Effector memory CD8-positive, alpha-beta T cell (primary cell): ENCODE results near the gene PCCA.
"Not testable (repeated sequence)": the region's sequence is repeated elsewhere in the genome, so short reads cannot be mapped to it uniquely, and the experiment has no call there.

Experiments
- ATAC-seq: fragments of 150-1000 bp; cut with Tn5 transposase; replicated peaks from 2 replicates; pipeline ENCODE4 v1.10.0; 2021; ENCODE audit warnings: mild to moderate bottlenecking, moderate library complexity
- DNase-seq, 3 experiments: peaks; one replicate each; pipeline ENCODE4 v3.0.0; 2021
- H3K27ac Mint-ChIP-seq, 2 donors: one replicate each; pipeline ENCODE4 v1.8.0; 2022; ENCODE audit warnings: mild to moderate bottlenecking in 2 of 2, mixed read lengths in 2 of 2, moderate library complexity in 2 of 2
- H3K27me3 Mint-ChIP-seq, 2 donors: one replicate each; pipeline ENCODE4 v1.8.0; 2022; ENCODE audit warnings: mixed read lengths in 2 of 2
- H3K36me3 Mint-ChIP-seq: one replicate; pipeline ENCODE4 v1.8.0; 2022; ENCODE audit warnings: mild to moderate bottlenecking, moderate library complexity, mixed read lengths; ENCODE audit not compliant: insufficient read depth
- H3K4me1 Mint-ChIP-seq, 2 donors: one replicate each; pipeline ENCODE4 v1.8.0; 2022; ENCODE audit warnings: low read depth in 2 of 2, mixed read lengths in 2 of 2
- H3K4me3 Mint-ChIP-seq, 2 donors: one replicate each; pipeline ENCODE4 v1.8.0; 2022; ENCODE audit warnings: mild to moderate bottlenecking in 2 of 2, mixed read lengths in 2 of 2, moderate library complexity in 2 of 2
- H3K9me3 Mint-ChIP-seq, 2 donors: one replicate each; pipeline ENCODE4 v1.8.0; 2022; ENCODE audit warnings: mixed read lengths in 2 of 2

PCCA gene

DNA sequence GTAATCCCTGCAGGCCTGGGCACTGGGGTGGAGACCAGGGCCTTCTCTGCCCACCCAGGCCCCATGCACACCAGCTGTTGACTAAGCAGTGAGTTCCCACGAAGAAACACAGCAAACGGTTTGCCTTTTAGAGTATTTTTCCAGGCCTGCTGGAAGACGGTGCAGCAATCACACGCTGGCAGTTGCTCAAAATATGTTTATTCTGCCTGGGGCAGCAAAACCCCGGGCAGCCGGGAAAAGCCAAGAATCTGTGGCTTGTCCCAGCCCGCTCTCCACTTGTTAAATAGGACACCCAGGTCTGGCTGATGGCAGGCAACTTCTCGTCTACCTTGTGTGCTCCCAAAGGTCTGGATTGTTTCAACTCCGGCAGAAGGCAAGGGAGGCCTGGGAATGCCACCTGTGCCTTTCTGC is 458.9 kb downstream of the PCCA start:
- no peaks in the 10 kb centered on the region for H3K9me3 Mint-ChIP-seq
- no peak overlapping the region for H3K4me3 Mint-ChIP-seq
- peaks cover 1 to 5% of the 10 kb centered on the region in 2 donors for H3K4me1 Mint-ChIP-seq
- ATAC-seq, result no peak
- no peaks in the 10 kb centered on the region for H3K36me3 Mint-ChIP-seq
- H3K27me3 Mint-ChIP-seq, result no peaks in the 10 kb centered on the region
- no peak for DNase-seq
- peak overlapping the region in 1 of 2 donors; percentile 51 for H3K27ac Mint-ChIP-seq

DNA sequence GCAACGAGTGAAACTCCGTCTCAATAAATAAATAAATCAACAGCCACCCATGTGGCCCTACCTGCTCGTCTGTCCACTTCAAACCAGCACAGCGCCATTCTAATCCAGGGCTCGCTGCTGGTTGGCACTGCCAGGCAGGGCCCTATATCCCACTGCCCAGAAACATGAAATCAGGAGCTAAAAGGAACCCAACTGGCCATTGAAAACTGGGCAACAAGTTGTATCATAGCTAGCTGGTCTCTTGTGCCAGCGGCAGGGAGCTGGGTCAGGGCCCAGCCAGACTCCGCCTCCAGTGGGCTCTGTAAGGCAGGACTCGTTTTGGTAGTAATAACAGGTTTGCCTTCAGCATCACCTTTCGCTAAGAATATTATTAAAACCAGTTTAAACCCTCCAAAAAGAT is 460.4 kb downstream of the PCCA start:
- H3K4me3 Mint-ChIP-seq, result no peak overlapping the region
- no peaks in the 10 kb centered on the region for H3K36me3 Mint-ChIP-seq
- DNase-seq (no peak), ATAC-seq (no peak)
- H3K27me3 Mint-ChIP-seq, result no peaks in the 10 kb centered on the region
- H3K4me1 Mint-ChIP-seq, result peaks cover 0 to 3% of the 10 kb centered on the region in 2 donors
- H3K27ac Mint-ChIP-seq, result no peak overlapping the region
- no peaks in the 10 kb centered on the region for H3K9me3 Mint-ChIP-seq

DNA sequence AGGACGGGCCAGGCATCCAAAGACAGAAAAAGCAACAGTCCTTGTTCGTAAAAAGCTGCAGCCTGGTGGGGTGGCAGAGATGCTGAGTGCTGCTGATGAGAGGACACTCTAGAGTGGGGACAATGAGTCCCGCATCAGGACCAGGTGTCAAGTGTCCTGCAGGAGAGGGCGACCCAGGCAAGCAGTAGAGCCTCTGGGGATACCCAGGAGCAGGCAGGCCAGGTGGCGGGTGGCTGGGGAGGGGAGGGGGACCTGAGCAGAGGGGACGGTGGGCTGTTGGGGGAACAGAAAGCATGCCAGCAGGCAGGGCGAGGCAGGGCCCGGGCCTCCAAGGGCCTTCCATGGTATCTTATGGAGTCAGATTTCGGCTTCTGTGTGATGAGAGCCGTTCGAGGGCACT is 463.9 kb downstream of the PCCA start:
- no peaks in the 10 kb centered on the region for H3K36me3 Mint-ChIP-seq
- peaks cover 2 to 3% of the 10 kb centered on the region in 2 donors for H3K4me1 Mint-ChIP-seq
- no peaks in the 10 kb centered on the region for H3K9me3 Mint-ChIP-seq
- H3K4me3 Mint-ChIP-seq, result no peak overlapping the region
- no peak for ATAC-seq
- no peak for DNase-seq
- no peak overlapping the region for H3K27ac Mint-ChIP-seq
- no peaks in the 10 kb centered on the region for H3K27me3 Mint-ChIP-seq

DNA sequence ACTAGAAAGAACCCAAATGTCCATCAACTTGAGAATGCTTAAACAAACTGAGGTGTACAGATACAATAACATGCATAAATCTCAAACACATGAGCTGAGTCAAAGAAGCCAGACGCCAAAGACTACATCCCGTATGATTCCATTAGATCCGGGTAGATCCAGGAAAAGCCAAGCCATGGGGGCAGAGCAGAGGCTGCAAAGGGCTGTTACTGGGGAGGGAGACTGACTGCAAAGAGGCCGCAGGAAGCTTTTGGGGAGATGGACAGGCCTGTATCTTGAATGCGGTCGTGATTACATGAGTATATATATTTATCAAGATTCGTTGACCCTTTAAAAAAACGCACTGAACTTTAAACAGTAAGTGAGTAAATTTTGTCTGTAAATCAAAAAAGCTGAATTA is 471.0 kb downstream of the PCCA start:
- H3K4me1 Mint-ChIP-seq, result peaks cover 2 to 10% of the 10 kb centered on the region in 2 donors
- no peak overlapping the region for H3K27ac Mint-ChIP-seq
- ATAC-seq, result no peak

DNA sequence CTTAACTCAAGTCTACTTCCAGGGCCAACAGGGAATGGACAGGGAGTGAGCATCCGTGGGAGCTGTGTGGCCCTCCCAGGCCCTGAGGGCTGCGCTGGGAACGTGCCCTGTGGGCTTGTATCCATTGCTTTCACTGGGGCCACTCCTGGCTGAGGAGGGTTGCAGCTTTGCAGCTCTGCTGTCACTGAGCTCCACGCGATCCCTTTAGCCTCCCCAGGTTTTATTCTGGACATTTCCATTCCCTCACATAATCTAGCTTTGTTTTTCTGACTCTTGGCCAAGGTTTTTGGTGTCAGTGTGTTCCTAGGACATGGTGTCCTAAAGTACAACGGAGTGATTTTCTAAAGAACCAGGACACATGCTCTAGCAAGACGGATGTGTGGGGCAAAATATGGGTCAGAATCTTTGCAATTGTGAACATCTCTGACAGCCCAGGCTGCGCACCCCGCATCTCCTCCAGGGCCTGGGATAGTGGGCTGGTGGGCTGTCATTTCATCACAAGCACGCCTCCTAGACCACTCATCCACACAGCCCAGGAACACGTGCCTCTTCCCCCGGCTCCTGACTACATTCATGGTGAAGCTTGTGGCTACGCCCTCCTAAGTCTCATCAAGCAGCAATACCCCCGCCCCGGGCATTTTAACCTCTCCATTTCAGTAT is 471.7 kb downstream of the PCCA start:
- Mint-ChIP-seq H3K27me3 (no peaks in the 10 kb centered on the region), H3K4me3 (no peak overlapping the region), H3K36me3 (no peaks in the 10 kb centered on the region), H3K4me1 (peaks cover 4 to 12% of the 10 kb centered on the region in 2 donors), H3K27ac (no peak overlapping the region), H3K9me3 (no peaks in the 10 kb centered on the region)
- DNase-seq (no peak), ATAC-seq (no peak)

More for the DNA sequence above, 471.0 kb downstream of the PCCA start:
- no peak for DNase-seq
- H3K4me3 Mint-ChIP-seq, result no peak overlapping the region
- H3K9me3 Mint-ChIP-seq, result no peaks in the 10 kb centered on the region
- H3K36me3 Mint-ChIP-seq, result no peaks in the 10 kb centered on the region
- no peaks in the 10 kb centered on the region for H3K27me3 Mint-ChIP-seq

DNA sequence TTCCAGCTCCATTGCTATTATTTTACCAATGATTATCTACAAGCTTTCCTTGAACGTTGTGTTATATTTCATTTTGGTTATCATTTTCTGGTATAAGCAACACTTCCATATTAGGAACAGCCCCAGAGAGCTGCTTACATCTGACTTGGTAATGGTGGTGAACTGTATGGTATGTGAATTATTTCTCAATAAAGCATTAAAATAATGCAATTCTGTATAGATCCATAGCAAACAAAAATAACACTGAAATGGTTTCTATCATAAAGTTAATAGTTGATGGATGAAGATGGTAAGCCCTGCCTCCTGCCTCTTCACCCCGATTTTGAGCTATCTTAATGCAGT is 472.2 kb downstream of the PCCA start:
- H3K27ac Mint-ChIP-seq, result no peak overlapping the region
- H3K9me3 Mint-ChIP-seq, result no peaks in the 10 kb centered on the region
- ATAC-seq, result no peak
- H3K36me3 Mint-ChIP-seq, result no peaks in the 10 kb centered on the region
- DNase-seq, result no peak
- peaks cover 6 to 16% of the 10 kb centered on the region in 2 donors for H3K4me1 Mint-ChIP-seq
- H3K4me3 Mint-ChIP-seq, result no peak overlapping the region
- no peaks in the 10 kb centered on the region for H3K27me3 Mint-ChIP-seq

DNA sequence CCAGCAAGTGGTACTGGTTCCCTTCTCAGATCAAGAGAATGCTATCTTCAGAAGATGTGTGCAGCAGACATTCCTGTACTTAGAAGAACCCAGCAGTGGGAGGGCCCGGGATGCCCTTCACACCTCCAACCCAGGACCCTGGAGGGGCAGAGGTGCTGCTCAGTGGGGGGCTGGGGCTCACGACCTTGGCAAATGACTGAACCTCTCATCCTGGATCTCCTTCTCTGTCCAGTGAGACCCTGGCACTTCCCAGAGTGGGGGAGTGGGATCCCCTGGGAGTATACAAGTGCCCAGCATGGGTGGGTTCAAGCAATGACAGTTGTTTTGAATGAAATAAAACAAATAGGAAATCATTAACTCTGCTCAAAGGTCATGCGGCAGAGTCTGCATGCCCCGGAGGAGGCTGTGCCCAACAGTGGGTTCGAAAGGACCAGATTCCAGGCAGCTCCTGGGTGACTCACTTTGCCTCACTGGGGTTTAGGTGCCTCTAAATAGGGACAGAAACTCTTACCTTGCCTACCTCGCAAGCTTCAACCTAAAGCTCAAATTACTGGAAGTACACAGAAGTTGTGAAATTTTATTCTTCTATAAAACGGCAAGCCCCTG is 472.8 kb downstream of the PCCA start:
- Mint-ChIP-seq H3K27ac (no peak overlapping the region), H3K4me1 (peaks cover 6 to 16% of the 10 kb centered on the region in 2 donors), H3K36me3 (no peaks in the 10 kb centered on the region)

DNA sequence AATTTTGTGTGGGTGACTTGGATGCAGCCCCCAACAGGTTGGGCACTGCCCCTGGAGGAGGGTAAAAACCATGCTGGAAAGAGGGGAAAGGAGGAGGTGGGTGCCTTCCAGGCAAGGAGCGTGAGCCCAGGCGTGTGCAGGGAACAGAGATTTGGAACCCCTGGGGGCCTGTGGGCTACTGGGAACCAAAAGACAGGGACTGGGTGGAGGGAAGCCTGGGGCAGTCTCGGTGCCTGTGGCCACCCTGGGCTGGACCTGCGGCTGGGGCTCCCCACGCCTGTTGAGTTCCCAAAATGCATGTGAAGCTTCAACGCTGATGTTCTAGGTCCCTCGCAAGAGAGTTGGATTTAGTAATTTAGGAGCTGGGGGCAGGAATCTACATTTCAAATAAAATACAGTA is 474.9 kb downstream of the PCCA start:
- DNase-seq (no peak), ATAC-seq (no peak)
- Mint-ChIP-seq H3K27me3 (no peaks in the 10 kb centered on the region), H3K9me3 (no peaks in the 10 kb centered on the region), H3K27ac (no peak overlapping the region), H3K36me3 (no peaks in the 10 kb centered on the region), H3K4me3 (no peak overlapping the region), H3K4me1 (peaks cover 3 to 18% of the 10 kb centered on the region in 2 donors)

More for the DNA sequence above, 472.8 kb downstream of the PCCA start:
- no peaks in the 10 kb centered on the region for H3K9me3 Mint-ChIP-seq
- H3K4me3 Mint-ChIP-seq, result no peak overlapping the region
- DNase-seq (no peak), ATAC-seq (no peak)
- H3K27me3 Mint-ChIP-seq, result no peaks in the 10 kb centered on the region

DNA sequence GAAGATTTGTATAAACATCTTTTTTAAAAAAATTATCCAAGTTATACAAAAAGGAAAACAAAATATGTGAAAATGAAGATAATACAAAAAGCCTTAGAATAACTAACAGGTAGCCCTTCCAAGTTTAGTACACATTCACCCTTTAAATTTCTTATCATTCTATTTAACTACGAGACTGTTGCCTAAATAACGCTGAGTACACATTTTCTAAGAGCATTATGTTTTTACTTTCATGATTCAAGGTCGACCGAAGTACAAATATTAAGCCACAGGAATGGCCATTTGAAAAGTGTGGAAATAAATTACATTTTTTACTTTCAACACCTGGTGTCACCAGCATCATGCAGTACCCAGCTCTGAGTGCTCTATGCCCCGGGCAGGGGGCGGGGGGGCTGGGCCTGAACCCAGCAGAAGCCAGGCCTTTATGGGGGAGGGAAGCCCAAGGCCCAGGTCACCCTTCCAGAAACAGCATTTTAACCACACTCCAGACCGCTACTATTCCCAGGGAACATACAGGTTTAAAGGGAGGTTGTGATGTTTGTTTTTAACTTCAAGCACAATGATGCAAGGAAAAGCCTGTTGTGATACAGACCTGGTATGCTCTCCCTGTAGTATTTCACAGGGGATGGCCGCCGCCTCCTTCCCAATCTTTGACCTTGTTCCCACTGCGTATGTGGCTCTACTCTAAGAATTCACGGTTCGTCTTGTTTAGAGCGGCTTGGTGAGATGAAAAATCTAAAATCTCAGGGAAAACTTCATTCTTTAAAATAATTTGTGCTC is 475.7 kb downstream of the PCCA start:
- no peaks in the 10 kb centered on the region for H3K27me3 Mint-ChIP-seq
- no peak overlapping the region for H3K4me3 Mint-ChIP-seq
- DNase-seq, result no peak
- H3K9me3 Mint-ChIP-seq, result no peaks in the 10 kb centered on the region
- H3K27ac Mint-ChIP-seq, result no peak overlapping the region
- no peaks in the 10 kb centered on the region for H3K36me3 Mint-ChIP-seq
- no peak for ATAC-seq
- peaks cover 3 to 20% of the 10 kb centered on the region in 2 donors for H3K4me1 Mint-ChIP-seq

DNA sequence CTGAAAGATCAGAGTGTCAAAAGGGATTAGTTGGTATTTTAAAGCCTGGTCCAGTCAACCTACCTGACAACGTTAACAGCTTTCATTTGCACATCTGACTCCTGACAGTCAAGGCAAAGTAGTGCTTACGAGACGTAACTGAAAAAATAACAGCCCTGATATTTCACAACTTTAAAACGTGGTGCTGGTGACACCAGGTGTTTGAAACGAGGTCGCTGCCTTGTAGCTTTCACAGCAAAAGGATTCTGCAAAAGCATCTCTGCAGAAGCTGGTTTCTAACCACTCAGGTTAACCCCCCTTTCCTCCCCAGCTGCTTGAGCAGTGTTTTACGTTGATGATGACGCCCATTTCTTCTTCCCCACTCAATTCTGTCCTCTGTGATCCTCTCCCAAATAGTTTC is 476.4 kb downstream of the PCCA start:
- no peaks in the 10 kb centered on the region for H3K9me3 Mint-ChIP-seq
- peaks cover 3 to 26% of the 10 kb centered on the region in 2 donors for H3K4me1 Mint-ChIP-seq
- DNase-seq (no peak), ATAC-seq (no peak)
- no peak overlapping the region for H3K4me3 Mint-ChIP-seq
- H3K27ac Mint-ChIP-seq, result no peak overlapping the region
- H3K36me3 Mint-ChIP-seq, result no peaks in the 10 kb centered on the region
- no peaks in the 10 kb centered on the region for H3K27me3 Mint-ChIP-seq

DNA sequence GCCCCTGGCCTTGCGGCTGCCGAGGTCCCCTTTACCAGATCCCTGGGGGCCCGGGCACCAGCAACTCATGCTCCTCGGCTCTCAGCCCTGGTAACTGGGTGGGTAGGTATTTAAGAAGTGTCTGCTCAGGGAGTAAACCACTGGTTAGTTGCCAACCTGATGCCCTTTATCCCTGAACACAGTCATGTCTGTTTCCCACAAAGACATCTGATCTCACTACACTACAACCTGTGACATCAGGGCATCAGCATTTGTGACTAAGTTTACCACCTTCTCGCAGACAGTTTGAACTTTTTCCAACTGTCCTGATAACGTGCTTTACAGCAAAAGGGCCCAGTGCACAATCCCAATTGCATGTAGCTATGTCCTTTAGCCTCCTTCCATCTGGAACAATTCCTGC is 477.6 kb downstream of the PCCA start:
- DNase-seq (no peak), ATAC-seq (no peak)
- Mint-ChIP-seq H3K9me3 (no peaks in the 10 kb centered on the region), H3K4me3 (no peak overlapping the region), H3K27me3 (no peaks in the 10 kb centered on the region), H3K36me3 (no peaks in the 10 kb centered on the region), H3K4me1 (peaks cover 3 to 23% of the 10 kb centered on the region in 2 donors), H3K27ac (no peak overlapping the region)

DNA sequence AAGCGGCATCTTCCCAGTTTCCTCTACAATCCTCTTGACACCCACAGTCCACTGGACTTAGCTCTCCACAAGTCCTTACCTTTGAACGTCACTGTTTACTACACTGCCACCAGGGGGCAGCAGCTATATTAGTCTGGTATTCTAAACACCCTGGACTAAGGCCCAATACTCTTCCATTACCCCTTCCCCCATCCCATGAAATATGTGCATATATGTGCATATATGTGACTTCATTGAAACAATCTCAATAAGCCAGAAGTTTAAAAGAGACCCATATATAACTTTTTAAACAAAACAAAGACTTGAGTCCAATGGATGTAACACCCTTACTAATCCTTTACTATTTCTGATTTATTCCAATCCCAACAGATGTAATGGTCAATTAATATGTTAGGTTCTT is 484.2 kb downstream of the PCCA start:
- Mint-ChIP-seq H3K27ac (peak overlapping the region in 1 of 2 donors; percentile 17), H3K36me3 (no peaks in the 10 kb centered on the region), H3K27me3 (no peaks in the 10 kb centered on the region), H3K4me1 (peaks cover 10 to 21% of the 10 kb centered on the region in 2 donors), H3K9me3 (no peaks in the 10 kb centered on the region), H3K4me3 (no peak overlapping the region)
- ATAC-seq, result peak; percentile 88
- peak; percentile 61 to 64 (median 61) for DNase-seq

DNA sequence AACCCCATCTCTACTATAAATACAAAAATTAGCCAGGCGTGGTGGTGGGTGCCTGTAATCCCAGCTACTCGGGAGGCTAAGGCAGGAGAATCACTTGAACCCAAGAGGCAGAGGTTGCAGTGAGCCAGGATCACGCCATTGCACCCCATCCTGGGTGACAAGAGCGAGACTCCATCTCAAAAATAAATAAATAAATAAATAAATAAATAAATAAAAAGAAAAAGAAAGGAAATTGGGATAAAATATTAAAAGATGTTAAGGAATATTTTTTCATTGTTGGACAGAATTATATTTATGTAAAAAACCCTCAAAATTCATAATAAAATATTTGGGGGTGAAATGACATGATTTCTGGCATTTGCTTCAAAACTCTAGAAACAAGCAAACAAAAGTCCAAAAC is 488.3 kb downstream of the PCCA start:
- H3K4me1 Mint-ChIP-seq, result peaks cover 18 to 24% of the 10 kb centered on the region in 2 donors
- not testable (repeated sequence) for ATAC-seq

More for the DNA sequence above, 488.3 kb downstream of the PCCA start:
- H3K9me3 Mint-ChIP-seq, H3K36me3 Mint-ChIP-seq, DNase-seq, H3K27ac Mint-ChIP-seq, H3K4me3 Mint-ChIP-seq, H3K27me3 Mint-ChIP-seq: not testable (repeated sequence)
